HG03571 (cell line): Measurements from ENCODE around the gene ZNF398.
"Not testable (repeated sequence)": the region's sequence is repeated elsewhere in the genome, so short reads cannot be mapped to it uniquely, and the experiment has no call there.

Experiments used
- ATAC-seq: cut with Tn5 transposase; IDR thresholded peaks from one replicate; pipeline ENCODE4 v1.9.1; 2021; ENCODE audit not compliant: unreplicated experiment

Gene ZNF398, protein sequence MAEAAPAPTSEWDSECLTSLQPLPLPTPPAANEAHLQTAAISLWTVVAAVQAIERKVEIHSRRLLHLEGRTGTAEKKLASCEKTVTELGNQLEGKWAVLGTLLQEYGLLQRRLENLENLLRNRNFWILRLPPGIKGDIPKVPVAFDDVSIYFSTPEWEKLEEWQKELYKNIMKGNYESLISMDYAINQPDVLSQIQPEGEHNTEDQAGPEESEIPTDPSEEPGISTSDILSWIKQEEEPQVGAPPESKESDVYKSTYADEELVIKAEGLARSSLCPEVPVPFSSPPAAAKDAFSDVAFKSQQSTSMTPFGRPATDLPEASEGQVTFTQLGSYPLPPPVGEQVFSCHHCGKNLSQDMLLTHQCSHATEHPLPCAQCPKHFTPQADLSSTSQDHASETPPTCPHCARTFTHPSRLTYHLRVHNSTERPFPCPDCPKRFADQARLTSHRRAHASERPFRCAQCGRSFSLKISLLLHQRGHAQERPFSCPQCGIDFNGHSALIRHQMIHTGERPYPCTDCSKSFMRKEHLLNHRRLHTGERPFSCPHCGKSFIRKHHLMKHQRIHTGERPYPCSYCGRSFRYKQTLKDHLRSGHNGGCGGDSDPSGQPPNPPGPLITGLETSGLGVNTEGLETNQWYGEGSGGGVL

DNA sequence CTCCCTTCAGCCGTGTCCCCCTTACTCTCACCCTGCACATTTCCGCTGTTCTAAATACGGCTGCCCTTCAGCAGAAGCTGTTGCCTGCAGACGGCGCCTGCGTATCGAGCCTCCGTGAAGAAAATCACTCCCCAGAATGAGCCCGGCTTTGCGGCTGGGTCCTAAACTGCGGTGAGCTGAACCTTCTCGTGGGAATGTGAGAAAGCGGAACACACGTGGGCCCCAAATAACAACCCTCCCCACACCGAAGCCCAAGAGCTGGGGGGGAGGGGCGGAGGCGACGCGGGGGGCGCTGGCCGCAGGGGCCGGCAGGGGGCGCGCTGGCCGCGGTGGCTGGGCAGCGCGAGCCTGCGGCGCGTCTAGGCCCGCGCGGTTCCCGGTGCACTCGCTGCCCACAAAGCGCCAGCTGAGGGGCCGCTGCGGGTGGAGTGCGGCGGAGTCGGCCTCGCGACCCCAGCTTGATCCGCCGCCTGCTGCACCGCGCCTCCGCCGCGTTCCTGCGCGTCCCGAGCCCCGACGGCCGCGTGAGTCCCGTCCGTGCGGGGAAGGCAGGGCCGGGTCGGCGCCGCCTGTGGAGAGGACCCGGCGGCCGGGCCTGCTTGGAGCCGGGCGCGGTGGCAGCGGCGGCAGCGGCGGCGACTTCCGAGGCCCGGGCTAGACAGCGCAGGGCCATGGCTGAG lies at the start of gene ZNF398:
Gene ZNF398 (plus strand): TSS at position 382 of the 680 bp plus-strand sequence. CDS start 290 bp downstream, at position 672.
- ATAC-seq: peak; percentile 71

DNA sequence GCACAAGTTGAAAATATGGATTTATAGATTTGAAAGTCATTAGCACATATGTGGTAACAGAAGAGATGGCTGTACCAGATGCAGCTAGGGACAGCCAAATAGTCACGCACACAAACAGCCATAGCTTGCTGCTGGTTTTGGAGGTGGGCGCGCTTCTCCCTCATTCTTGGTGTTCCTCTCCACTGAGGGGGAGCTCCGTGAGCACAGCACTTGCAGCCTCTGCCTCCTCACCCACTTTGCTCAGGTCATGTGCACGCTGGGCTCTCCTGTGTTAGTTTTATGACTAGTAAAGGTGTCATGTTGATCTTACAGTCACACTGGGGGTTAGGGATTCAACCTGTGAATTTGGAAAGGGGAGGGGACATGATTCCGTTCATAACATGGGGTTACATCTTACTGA lies 48.2 kb upstream of the ZNF398 start:
- no peak for ATAC-seq

DNA sequence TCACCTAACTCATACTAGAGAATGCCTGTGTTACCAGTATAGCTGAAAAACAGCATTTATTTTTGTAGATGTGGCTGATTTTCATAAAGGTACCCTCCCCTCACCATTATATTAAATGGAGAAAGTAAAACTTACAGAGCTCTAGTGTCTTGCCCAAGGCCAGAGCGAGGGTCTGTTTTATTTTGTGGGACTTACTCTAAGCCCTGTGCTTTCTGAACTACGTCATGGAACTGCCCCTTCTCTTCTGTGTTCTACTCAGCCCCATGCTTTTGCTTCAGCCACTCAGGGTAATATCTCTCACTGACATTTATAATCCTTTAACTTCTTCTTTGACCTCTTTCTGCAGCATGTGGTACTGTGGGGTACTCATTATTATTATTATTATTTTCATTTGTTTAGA lies 46.4 kb upstream of the ZNF398 start:
- no peak for ATAC-seq

DNA sequence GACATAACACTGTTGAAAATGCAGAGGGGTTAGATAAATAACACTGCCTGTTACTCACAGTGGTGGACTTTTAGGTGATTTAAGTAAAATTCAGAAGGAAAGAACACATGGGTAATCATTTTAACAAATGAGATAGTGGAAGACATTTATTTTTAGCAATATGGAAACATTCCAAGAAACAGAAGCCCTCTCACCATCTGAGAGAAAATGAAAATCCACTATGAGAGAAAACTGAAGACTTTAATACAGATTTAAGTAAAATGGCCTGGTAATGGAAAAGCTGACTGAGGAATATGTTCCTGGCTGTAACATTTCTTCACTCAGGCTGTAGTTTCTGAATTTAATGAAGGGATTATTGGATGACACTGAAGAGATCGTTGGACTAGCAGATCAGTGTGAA lies 44.6 kb upstream of the ZNF398 start:
- ATAC-seq: no peak

DNA sequence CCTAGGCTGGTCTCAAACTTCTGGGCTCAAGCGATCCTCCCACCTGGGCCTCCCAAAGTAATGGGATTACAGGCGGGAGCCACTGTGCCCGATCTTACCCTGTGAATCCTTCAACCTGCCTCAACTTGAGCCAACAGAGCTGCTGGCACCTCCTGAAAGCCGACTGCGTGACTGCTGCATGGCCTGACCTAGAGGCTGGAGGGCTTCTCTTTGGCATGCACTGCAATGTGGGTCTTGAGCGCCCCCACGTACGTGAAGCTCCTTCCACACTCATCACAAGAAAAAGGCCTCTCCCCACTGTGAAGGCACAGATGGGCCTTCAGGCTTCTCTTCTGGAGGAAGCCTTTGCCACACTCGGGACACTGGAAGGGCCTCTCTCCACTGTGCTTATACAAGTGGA lies 43.8 kb upstream of the ZNF398 start:
- no peak for ATAC-seq

DNA sequence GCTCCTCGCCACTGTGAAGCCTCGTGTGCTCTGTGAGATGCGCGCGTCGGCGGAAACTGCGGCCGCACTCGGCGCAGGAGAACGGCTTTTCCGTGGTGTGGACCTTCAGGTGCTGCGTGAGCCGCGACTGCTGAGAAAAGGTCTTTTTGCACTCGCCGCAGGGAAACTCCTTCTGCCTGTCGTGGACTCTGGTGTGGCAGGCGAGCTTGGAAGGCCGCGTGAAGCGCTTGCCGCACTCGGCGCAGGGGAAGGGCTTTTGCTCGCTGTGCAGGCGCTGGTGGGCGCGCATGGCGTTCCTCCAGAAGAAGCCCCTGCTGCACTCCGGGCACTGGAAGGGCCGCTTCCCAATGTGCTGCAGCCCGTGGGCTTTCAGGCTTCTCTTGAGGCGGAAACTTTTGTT lies 43.0 kb upstream of the ZNF398 start:
- ATAC-seq: no peak

DNA sequence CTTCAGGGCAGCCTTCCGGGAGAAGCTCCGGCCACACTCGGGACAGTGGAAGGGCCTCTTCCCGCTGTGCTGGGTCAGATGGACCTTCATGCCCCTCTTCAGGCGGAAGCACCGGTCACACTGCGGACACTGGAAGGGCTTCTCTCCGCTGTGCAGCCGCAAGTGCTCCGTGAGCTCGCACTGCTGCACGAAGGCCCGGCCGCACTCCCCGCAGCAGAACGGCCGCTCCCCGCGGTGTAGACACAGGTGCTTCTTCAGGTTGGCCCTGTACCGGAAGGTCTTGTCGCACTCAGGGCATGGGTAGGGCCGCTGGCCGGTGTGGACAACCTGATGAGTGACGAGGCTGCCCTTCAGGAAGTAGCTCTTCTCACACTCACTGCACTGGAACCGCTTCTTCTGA lies 42.5 kb upstream of the ZNF398 start:
- no peak for ATAC-seq

DNA sequence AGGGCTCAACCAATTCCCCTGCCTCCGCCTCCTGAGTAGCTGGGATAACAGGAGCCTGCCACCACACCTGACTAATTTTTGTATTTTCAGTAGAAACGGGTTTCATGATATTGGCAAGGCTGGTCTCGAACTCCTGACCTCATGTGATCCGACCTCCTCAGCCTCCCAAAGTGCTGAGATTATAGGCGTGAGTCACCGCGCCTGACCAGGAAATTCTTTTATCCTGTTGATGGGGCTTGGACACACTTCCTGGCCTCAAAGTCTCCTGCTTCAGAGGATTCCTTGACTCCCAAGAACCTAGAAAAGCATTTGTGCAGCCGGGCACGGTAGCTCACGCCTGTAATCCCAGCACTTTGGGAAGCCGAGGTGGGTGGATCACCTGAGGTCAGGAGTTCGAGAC lies 37.3 kb upstream of the ZNF398 start:
- no peak for ATAC-seq

DNA sequence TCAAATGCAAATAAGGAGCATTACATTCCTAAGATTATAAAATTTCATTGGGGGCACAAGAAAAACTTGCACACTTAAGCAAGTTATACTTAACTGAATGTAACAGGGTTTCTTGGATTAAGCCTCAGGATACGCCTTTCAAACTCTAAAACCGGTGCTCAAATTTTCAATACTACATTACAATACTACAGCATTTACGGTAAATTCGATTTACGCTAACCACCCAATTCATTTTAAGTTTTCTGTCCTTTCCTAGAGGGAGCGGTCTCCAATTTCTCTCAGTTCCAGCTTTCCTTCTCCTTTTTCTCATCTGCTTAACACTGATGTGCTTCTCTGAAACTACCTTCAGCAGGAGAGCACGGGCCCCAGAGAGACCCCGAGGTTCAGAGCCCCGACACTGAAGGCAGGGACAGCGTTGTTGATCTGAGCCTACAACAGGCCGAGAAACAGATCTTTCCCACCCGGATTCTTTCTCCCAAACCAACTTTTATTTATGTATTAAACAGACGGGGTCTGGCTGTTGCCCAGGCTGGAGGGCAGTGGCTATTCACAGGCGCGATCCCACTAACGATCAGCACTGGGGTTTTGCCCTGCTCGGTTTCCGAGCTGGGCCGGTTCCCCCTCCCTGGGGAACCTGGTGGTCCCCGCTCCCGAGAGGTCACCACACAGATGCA lies 21.9 kb upstream of the ZNF398 start:
- no peak for ATAC-seq

DNA sequence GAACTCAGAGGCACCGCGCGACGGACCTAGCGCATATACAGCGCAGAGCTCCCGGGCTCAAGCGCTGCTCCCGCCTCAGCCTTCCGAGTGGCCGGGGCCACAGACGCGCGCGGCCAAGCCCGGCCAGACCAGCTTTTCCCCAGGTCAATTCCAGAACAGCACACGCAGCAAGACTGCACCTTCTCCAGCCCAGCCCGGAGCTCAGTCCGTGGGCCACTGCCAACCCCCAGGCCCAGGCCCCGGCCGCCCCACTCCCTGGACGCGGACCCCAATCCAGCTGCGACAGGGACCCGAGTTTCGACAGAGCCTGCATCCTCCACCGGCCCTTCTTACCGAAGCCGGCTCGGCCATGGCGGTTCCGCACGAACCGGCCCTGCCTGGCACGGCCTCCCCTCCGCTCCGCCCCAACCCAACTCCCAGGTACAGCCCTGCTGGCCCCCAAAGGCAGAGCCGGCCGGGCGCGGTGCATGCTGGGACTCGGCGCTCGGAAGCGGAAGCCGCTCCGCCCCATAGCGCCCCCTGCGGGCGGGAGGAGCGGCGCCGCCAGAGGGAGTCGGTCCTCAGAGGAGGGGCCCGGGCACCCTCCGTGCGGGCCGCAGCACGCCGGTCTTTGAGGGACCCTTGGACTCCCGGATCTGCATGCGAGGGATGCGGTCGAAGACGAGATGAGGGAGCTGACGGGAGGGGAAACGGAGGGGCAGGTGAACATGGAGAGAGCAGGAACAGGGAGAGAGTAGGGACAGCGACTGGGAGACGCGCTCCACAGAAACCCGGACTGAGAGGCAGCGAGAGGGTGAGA lies 21.2 kb upstream of the ZNF398 start, which contains the start of gene ZNF425:
Gene ZNF425 (minus strand): TSS at position 462 of the 799 bp plus-strand sequence. CDS start 111 bp downstream, at position 351.
- ATAC-seq: peak; percentile 86

DNA sequence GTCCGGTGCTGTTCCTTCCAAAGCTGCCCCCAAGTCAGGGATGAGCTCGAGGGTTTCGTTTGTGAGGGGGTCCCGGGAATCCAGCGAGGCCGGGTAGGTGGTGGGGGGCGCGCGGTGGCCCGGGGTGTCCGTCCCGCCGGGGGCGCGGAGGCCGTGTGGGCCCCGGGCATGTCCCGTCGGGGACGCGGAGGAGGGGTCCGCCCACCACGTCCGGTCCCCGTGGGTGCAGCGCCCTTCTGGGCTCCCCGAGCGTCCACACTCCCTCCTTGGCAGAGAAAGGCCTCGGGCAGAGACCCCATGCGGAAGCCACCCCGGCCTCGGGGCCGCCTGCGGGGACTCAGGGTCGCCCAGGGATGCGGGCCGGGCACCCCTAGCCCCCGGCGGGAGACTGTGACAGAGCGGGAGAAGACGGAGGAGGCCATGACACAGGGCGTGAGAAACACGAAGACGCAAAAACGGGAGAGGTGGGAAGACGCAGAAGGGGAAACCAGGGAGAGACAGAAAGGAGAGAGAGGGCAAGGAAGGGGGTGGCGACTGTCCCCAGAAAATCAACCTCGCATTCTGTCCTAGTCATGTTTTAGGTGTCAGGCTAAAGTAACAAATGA lies 20.5 kb upstream of the ZNF398 start:
- peak; percentile 50 for ATAC-seq

DNA sequence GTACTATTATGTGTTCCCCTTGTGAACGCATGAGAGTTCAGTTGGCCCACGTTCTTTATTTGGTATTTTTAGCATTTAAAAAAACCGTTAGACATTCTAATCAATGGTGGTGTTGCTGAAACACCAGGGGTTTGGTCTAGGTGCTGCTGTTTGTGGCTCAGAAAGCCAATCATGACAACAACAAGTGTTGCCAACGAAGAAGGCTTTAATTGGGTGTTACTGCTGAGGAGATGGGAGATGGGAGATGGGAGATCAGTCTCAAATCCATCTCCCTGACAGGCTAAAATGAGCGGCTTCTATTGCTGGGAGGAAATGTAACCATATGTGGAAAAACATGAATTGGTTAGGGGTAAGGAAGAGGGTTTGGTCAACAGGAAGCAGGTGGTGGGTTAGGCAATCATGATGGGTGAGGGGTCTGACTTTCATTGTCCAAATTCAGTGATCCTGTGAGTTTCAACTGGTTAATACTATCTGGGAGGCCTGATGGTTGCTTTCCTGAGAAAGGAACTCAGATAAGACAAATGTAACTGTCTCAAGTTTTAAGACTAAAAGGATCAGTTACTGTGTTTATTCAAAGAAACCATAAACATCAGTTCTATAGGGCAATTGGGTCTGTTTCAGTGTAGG lies 16.6 kb upstream of the ZNF398 start:
- ATAC-seq: no peak

DNA sequence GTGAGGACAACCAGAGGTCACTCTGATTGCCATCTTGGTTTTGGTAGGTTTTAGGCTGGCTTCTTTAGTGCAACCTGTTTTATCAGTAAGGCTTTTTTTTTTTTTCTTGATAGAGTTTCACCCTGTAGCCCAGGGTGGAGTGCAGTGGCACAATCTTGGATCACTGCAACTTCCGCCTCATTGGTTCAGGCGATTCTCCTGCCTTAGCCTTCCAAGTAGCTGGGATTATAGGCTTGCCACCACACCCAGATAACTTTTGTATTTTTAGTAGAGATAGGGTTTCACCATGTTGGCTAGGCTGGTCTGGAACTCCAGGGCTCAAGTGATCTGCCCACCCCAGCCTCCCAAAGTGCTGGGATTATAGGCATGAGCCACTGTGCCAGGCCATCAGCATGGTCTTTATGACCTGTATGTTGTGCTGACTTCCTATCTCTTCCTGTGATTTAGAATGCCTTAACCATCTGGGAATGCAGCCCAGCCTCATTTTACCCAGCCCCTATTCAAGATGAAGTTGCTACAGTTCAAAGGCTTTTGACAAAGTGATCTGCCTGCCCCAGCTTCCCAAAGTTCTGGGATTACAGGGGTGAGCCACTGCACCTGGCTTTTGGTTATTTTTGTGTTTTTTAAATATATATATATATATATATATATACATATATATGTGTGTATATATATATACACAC lies 14.1 kb upstream of the ZNF398 start:
- no peak for ATAC-seq

DNA sequence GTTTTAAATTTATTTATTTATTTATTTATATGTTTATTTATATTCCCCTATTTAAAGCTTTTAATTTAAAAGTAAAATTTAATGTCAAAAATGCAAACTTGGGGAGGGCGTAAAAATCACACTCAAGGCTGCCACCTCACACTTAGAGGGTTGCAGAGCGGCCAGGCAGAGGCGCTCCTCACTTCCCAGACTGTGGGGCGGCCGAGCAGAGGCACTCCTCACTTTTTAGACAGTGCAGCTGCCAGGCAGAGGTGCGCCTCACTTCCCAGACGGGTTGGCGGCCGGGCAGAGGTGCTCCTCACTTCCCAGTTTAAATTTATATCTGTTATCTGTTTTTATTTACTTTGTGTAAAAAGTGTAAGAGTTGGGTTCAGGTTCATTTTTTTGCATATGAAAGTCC lies 11.1 kb upstream of the ZNF398 start:
- no peak for ATAC-seq

DNA sequence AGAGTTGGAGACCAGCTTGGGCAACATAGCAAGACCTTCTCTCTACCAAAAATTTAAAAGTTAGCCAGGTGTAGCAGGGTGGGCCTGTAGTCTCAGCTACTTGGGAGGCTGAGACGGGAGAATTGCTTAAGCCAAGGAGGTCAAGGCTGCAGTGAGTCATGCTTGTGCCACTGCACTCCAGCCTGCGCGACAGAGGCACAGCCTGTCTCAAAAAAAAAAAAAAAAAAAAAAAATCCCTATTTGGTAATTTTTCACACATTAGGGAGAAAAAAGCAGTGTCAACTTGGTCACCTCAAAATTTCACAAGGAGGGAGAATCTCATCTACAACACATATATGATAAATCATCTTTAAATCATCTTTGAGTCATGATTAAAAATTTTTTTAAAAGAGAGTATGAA lies 6.4 kb upstream of the ZNF398 start:
- no peak for ATAC-seq

DNA sequence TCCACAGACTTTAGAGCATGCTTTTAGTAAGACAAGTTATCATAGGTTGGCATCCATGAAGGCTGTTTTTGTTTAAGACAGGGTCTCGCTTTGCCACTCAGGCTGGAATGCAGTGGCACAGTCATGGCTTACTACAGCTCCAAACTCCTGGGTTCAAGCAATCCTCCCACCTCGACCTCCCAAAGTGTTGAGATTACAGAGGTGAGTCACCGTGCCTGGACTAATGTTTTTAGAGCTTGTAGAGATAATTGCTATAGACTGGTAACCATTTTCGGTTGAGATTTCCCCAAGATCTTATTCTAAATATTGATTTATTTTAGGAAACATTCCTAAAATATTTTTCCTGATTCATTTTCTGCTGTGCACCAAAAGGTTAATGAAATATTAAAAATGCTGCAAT lies 5.4 kb upstream of the ZNF398 start:
- ATAC-seq: no peak

DNA sequence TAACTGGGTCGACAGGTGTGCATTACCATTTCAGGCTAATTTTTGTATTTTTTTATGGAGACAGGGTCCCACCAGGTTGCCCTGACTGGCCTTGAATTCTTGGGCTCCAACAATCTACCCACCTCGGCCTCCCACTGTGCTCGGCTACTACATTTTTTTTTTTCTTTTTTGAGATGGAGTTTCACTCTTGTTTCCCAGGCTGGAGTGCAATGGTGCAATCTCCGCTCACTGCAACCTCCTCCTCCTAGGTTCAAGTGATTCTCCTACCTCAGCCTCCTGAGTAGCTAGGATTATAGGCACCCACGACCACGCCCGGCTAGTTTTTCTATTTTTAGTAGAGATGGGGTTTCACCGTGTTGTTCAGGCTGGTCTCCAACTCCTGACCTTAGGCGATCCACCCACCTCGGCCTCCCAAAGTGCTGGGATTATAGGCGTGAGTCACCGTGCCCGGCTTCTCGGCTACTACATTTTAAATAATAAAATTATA lies 2.8 kb upstream of the ZNF398 start:
- ATAC-seq: not testable (repeated sequence)

DNA sequence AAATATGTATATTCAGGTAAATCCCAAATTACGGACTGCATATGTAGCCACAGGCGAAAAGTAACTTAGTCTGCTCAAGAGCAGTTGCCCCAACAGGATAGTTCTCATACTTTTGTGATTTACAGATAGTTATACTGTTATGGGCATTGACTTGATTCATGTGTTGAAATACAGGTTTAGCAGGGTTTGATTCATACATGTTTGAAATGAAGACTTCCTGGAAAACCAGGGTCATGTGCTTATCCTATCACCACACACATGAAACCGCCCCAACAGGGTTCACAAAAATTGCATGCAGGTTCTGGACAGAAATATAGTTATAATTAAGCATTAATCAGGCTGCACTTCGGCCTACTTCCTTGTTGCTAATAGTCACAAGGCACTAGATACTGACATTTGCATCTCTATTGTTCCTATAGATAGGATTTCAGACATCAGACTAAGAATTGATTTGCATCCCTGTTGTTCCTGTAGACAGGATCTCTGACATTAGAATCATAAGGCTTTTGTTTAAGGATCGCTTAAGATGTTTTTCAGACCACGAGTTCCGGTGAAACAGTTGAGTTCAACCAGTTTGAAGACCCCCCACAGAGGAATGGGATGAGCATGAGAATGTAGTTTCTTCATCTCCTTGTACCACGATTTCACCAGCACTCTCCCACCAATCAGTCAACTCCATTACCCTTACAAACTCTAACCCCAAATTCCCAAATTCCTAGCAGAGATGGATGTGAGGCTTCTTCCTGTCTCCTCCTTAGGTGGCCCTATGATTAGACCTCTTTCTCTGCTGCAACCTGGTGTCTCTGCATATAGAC lies 2.0 kb upstream of the ZNF398 start:
- ATAC-seq: no peak
